ENCODE measurements around the gene TOR1AIP1. TPM values are rescaled to one million over a fixed set of nuclear protein-coding genes. Genes with fewer than 3 reads are reported as not detected.

The TOR1AIP1 gene
- total RNA-seq = 25.7 TPM

GRCh38 chr1:179882253-179883039 is at the start of gene TOR1AIP1:
Gene TOR1AIP1, plus strand, starts transcription at chr1:179882285. Its CDS starts 218 bp downstream, at chr1:179882503.

GRCh38 chr1:179877586-179878265 is 4.4 kb upstream of the TOR1AIP1 start, which contains the start of gene TOR1AIP2:
Gene TOR1AIP2, minus strand, starts transcription at chr1:179877803. Its CDS starts 25,138 bp downstream, at chr1:179852665.

GRCh38 chr1:179954493-179955286 is 72.6 kb downstream of the TOR1AIP1 start, which contains the start of gene CEP350:
Gene CEP350, plus strand, starts transcription at chr1:179954810. Its CDS starts 31,372 bp downstream, at chr1:179986182.

Other genes starting within 250 kb of the TOR1AIP1 start
- 0.31 TPM for gene FAM163A, start 139.0 kb upstream of the TOR1AIP1 start, total RNA-seq
- 68.9 TPM for gene TOR1AIP2, start 4.5 kb upstream of the TOR1AIP1 start, total RNA-seq
- gene CEP350, start 72.5 kb downstream of the TOR1AIP1 start, total RNA-seq = 138 TPM

Data from parietal lobe (tissue), 1 donor.